NCI-H446 treated with DMSO at 0.1 percent for 48 hours (cell line): ENCODE measurements around the gene TMUB2.
A peak's percentile ranks its signal among the peaks of the same experiment; 100 is the strongest.

ENCODE experiments used
- DNase-seq: peaks from one replicate; lab custom pipeline; 2025; lab: John Stamatoyannopoulos, UW

The TMUB2 gene

GRCh38 chr17:44176671-44177501 is 9.9 kb upstream of the TMUB2 start:
- DNase-seq: no peak

- no peak for DNase-seq
These were observed 9.1 kb upstream of the TMUB2 start for GRCh38 chr17:44177640-44178039.

- no peak for DNase-seq
These were observed 8.6 kb upstream of the TMUB2 start for GRCh38 chr17:44178133-44178532.

GRCh38 chr17:44183024-44183423 is 3.7 kb upstream of the TMUB2 start:
- no peak for DNase-seq

- no peak for DNase-seq
These were observed 2.5 kb upstream of the TMUB2 start for GRCh38 chr17:44184212-44184810.

- DNase-seq: no peak
These were observed 543 bp downstream of the TMUB2 start for GRCh38 chr17:44187131-44187899.

GRCh38 chr17:44188576-44189403 is 2.0 kb downstream of the TMUB2 start:
- no peak for DNase-seq

- no peak for DNase-seq
These were observed 3.7 kb downstream of the TMUB2 start for GRCh38 chr17:44190481-44190880.

GRCh38 chr17:44191369-44191768 is 4.6 kb downstream of the TMUB2 start:
- DNase-seq: no peak

- DNase-seq: no peak
These were observed 5.2 kb downstream of the TMUB2 start for GRCh38 chr17:44191941-44192496.

- DNase-seq: no peak
These were observed 6.0 kb downstream of the TMUB2 start for GRCh38 chr17:44192750-44193149.

- no peak for DNase-seq
These were observed 6.7 kb downstream of the TMUB2 start for GRCh38 chr17:44193326-44194084.

- no peak for DNase-seq
These were observed 10.3 kb downstream of the TMUB2 start for GRCh38 chr17:44197107-44197506.

- no peak for DNase-seq
These were observed 11.4 kb downstream of the TMUB2 start for GRCh38 chr17:44197980-44198720.

- DNase-seq: no peak
These were observed 12.2 kb downstream of the TMUB2 start for GRCh38 chr17:44198721-44199552.

GRCh38 chr17:44199553-44200477 is 13.0 kb downstream of the TMUB2 start, which contains the start of gene ATXN7L3:
ATXN7L3 (minus strand) TSS chr17:44199884; CDS start chr17:44198070, 1,814 bp downstream.
- DNase-seq: peak; percentile 92

GRCh38 chr17:44200478-44201155 is 13.8 kb downstream of the TMUB2 start:
- no peak for DNase-seq
